NCI-H748 (cell line): ENCODE data around the gene ADM2.

Source experiments
- DNase-seq: peaks from one replicate; lab custom pipeline; 2025; ENCODE audit not compliant: unreplicated experiment; lab: John Stamatoyannopoulos, UW

The ADM2 gene

DNA sequence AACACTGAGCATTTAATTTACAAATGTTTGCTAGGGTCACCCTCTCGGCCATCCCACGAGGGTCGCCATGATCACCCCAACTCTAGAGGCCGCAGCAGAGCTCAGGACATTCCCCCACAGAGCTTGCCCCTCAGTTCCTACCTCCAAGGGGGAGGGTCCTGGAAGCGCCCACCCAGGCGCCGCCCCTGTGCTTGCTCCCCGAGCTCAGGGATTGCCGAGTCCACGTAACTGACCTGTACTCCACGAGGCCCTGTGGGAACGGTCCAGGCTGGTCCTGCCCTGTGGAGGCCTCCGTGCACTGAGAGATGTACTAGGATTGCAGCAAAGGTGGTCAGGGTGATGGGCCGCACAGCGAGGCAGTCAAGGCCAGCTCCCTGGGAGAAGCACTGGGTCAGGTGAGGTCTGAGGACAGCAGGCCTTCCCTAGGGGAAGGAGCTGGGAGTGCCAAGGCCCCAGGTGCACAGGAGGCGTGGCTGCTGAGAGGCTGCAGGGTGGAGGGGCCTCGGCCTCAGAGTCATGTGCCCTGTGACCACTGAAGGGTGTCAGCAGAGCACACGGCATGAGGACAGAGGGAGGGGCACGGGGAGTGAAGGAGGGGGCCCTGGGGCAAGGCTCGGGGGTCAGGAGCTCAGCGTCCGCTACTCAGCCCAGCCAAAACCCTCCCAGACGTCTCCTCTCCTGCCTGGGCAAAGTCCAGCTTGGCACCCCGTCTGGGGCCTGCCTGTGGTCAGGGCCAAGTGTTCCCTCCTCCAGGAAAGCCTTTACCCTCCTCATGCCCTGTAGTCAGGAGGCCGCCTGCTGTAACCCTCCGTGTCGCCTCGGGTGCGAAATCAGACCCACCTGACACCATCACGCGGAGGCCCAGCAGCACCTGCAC, 2.9 kb downstream of the ADM2 start:
- DNase-seq, result no peak

DNA sequence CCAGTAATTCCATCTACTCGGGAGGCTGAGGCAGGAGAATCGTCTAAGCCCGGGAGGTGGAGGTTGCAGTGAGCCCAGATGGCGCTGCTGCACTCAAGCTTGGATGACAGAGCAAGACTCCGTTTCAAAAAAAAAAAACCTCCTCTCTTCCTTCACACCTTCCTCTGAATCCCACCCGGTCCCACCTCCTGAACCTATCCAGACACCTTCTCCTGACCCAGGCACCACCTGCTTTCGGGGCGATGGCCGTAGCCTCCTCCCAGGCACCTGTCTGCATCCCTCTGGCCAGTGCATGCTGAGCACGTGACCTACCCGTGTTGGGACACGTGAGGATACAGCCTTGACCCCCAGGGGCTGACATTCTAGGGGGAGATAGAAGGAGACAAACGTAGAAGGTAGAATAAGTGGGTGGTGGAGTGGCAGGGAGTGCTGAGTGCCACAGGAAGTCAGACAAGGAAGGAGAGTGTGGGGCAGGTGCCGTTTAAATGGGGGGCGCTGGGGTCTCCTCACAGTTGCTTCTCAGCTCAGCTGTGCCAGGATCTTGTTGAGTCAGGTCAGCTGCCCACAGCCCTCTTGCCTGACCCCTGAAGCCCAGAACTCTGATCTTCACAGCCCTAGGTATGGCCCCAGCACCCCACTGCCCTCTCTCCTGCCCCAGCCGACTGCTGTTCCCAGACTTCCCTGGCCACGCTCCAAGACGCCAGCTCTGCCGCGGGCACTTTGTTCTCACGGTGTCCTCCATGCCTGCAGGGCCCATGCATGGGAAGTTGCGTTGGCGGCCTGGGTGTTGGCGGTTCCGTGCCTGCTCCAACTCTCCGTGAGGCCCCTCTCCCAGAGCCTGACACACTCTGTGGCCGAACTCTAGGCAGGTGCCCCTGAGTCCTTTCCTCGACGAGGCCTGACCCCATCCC, 4.1 kb downstream of the ADM2 start:
- DNase-seq, result no peak

DNA sequence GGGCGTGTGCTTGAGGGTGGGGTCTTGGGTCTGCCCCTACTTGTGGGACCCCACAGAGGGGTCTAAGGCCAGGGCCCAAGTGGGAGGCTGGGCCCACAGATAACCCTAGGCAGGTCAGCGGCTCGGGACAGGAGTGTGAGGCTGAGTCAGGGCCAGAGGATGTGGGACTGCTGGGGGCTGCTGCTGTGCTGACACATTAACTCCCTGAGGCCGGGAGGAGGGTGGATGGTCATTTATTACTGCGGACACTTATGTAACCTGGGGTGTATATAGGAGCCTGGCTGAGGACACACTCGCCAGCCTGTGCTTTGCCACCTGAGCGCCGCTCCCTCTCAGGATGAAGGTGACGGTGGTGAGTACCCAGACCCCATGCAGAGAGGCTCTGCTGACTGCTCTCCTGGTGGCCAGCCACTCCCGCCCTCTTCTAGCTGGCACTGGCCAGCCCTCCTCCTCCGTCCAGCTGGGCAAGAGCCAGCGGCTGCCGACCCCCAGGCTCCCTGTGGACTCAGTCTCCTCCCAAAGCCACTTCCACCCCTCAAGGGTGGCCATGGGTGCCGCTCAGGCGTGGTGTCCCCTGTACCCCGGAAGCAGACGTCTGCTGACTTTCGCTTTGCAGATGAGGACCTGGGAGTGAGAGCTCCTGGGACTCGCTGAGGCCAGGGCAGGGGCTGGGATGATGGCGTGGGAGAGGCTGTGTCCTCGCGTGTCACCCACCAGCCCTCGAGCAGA, 5.4 kb downstream of the ADM2 start, which contains the start of gene MIOX:
TSS of gene MIOX (plus strand) at position 299 of the 729 bp plus-strand sequence. CDS start at position 338, 39 bp downstream.
- DNase-seq, result no peak

DNA sequence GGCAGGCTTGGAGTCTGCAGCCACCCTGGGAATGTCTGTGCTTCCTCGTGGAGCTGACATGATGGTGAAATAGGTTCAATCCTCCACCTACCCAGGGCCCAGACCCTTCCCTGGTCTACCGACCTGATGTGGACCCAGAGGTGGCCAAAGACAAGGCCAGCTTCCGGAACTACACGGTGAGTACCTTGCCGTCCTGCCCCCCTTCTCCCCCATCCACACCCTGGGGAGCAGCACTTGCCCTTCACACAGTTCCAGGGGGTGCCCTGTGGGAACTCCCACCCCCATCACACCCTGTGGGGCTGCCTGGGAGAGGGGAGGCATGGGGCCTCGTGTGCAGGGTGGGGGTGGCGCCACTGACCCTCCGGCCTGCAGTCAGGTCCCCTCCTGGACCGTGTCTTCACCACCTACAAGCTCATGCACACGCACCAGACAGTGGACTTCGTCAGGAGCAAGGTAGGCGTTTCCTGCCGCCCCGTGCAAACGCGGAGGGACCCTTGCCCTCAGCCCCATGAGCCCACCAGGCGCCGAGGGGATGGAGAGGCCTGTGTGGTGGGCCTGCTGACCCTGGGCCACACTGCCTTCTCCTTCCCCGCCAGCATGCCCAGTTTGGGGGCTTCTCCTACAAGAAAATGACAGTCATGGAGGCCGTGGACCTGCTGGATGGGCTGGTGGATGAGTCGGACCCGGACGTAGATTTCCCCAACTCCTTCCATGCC, 6.1 kb downstream of the ADM2 start:
- DNase-seq, result no peak

DNA sequence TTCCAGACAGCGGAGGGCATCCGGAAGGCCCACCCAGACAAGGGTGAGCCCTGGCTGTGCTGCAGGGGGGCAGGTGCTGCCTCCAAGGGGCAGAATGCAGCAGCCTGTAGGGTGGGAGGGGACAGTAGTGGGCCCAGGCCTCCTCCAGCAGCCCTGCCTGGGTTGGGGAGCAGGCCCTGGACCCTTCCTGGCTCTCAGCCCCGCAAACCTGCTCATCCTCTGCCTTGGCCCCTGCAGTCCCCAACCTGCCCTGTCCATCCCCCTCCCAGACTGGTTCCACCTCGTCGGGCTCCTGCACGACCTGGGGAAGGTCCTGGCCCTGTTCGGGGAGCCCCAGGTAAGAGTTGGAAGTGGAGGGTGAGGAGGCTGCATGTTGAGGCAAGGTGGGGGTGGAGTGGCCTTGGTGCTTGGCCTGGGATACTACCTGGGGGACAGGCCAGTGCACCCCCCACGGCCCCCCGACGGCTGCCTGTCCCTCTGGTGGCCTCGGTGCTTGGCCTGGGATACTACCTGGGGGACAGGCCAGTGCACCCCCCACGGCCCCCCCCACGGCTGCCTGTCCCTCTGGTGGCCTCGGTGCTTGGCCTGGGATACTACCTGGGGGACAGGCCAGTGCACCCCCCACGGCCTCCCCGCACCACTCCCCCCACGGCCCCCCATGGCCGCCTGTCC, 6.8 kb downstream of the ADM2 start:
- DNase-seq, result no peak

DNA sequence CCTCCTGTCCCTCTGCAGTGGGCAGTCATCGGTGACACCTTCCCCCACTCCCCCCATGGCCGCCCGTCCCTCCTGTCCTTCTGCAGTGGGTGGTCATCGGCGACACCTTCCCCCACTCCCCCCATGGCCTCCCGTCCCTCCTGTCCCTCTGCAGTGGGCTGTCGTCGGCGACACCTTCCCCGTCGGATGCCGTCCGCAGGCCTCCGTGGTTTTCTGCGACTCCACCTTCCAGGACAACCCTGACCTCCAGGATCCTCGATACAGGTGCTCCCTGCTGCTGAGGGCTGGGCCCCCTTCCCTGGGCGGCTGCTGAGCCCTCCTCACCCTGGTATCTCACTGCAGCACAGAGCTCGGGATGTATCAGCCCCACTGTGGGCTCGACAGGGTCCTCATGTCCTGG, 7.5 kb downstream of the ADM2 start:
- no peak for DNase-seq

DNA sequence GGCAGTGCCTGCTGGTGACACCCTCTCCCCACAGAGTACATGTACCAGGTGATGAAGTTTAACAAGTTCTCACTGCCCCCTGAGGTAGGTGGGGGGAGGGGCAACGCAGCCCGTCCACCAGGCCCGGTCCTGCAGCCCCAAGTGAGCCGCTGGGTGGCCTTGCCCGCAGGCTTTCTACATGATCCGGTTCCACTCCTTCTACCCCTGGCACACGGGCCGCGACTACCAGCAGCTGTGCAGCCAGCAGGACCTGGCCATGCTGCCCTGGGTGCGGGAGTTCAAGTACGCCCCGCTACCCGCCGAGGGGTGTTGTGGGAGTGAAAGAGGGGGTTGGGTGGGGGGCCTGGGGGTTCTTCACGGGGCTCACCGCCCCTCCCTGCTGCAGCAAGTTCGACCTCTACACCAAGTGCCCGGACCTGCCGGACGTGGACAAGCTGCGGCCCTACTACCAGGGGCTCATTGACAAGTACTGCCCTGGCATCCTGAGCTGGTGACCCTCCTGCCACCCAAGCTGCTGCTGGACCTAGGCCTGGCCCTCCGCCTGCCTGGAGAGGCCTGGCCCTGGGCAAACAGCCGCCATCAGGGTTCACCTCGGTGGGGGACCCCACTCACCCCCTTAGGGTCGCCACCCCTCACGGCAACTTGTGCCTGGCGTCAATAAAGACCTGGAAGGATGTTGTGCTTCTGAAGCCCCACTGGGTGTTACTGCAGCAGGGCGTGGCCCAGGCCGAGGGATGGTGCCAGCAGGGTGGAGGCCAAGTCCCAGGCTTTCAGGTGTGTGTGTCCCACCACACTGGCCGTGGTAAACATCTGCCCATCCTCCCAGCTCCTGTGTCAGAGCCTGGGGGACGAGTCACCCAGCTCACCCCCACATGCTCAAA, 8.3 kb downstream of the ADM2 start:
- no peak for DNase-seq

DNA sequence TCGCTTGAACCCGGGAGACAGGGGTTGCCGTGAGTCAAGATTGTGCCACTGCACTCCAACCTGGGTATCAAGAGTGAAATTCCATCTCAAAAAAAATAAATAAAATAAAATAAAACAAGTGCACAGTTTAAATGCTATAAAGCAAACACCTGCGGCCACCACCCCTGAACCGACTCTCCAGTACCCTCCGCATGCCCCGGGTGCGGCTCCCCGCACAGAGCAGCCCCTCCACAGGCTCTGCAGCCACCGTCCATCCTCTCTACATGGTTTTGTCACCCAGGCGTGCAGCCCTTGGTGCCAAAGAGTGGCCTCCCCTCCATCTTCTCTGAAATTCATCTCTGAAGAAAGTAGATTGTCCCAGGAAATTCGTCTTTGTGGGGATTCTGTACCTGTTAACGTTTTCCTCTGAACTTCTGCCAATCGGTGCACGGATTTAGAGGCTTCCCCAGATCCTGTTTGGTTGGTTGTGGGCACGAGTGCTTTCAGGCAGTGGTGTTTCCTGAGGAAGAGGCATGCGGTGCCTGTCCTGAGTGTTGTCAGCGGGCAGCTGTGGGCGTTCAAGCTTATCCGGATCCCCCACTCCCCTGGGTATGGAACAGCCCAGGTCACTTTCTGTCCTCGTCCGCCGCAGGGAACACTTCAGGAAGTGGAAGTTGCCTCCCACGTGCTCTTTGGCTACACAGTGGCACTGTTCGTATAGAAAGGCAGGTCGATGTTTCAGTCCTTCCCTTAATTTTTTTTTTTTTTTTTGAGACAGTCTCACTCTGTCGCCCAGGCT, 9.4 kb downstream of the ADM2 start:
- DNase-seq, result no peak

DNA sequence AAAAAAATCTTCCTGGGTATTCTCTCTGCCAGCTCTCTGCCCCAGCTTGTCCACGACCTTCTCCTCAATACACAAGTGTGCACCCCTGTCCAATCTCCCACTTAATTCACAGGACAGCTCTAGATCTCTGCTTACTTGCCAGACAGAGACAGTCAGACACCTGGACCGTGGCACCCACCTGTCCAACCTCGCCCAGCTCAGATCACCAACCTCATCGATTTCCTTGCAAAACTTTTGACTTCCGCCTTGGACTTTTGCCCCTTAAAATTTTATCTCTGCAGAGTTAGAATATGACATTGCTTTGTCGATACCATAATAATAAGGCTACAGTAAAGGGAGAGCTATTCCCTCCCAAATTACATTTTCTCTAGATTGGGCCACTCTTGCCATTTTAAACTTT, 15.8 kb downstream of the ADM2 start:
- DNase-seq, result no peak

DNA sequence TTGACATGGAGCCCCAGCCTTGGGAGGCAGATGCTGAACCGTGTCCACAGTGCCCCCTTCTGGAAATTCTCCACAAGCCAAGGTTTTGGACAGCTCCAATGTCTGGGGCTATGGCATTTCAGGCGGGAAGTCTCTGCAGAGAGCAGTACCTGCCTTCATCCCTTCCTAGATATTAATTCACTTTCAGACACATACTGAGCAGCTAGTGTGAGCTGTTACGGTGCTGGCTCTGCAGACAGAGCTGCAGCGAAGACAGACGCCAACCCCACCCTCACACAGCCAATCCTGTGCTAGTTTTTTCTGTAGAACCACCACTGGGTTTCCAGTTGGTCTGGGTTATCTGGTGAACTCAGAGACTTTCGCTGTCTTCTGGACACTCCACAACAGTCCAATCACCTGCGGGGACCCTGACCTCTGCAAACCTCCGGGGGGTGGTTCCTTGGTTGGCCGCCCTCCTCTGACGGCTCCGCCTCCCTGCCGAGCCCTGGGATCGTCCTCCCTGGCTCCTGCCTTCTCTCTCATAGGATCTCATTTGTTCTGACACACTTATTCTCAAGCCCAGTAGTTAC, 17.1 kb downstream of the ADM2 start:
- DNase-seq, result peak; percentile 90

DNA sequence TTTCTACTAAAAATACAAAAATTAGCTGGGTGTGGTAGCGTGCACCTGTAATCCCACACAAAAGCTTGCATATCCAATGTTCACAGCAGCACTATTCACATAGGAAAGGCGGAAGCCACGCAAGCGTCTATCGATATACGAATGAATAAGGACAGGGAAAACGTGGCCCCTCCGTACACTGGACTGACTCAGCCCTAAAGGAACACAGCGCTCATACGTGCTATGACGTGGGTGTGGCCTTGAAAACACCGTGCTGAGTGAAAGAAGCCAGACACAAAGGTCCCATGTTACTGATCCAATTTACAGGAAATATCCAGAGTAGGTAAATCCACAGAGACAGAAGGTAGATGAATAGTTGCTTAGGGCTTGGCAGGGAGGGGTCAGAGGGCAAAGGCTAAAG, 19.1 kb downstream of the ADM2 start:
- DNase-seq, result no peak

DNA sequence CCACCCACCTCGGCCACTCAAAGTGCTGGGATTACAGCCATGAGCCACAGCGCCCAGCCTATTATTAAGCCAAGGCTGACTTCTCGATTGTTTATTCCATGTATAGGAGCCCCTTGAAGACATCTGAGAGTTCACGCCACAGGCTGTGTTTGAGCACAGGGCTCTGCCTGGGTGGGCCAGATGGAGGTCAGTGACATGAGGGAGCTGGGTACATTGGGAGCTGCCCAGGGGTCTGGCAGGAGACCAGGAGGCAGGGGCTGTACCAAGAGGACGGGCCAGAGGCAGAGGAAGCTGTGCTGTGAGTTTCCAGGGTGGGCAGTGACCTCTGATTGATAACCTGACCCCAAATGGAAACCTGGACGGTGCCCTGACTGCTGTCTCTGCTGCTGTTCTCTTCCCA, 20.8 kb downstream of the ADM2 start:
- DNase-seq, result no peak

DNA sequence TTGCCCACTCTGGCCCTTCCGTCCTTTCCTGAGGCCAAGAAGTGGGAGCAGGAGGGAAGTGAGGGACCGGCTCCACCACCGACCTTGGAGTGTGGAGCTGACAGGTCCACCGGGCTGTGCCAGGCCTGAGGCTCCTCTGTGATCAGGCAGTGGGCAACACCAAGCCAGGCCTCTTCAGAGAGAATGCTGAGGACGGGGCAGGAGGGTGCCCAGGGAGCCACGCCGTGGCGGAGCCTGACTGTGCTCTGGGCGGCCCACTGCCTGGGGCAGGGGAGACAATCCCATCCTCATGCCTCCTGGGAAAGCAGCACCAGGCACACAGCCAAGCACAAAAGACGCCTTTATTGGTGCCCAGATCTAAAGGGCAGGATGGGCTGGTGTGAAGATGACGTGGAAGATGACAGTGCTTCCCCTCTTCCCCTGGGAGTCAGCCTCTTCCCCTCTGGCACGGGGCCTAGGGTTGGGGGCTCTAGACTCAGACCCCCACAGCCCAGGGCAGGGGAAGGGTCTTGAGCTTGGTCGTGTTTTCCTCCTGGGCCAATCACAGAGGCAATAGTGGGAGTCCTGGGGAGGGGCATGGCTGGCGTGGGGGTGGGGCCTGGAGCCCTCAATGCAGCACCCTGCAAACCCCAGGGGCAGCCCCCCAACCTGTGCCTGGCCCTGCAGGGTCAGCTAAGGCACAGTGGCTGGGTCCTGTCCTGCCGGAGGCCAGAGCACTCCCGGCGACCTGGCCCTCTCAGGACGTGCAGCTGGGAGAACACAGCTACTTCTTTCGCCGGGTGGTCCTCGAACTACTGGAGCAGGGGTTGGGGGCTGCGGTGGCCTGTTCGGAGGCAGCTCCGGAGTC, 21.5 kb downstream of the ADM2 start:
- no peak for DNase-seq

DNA sequence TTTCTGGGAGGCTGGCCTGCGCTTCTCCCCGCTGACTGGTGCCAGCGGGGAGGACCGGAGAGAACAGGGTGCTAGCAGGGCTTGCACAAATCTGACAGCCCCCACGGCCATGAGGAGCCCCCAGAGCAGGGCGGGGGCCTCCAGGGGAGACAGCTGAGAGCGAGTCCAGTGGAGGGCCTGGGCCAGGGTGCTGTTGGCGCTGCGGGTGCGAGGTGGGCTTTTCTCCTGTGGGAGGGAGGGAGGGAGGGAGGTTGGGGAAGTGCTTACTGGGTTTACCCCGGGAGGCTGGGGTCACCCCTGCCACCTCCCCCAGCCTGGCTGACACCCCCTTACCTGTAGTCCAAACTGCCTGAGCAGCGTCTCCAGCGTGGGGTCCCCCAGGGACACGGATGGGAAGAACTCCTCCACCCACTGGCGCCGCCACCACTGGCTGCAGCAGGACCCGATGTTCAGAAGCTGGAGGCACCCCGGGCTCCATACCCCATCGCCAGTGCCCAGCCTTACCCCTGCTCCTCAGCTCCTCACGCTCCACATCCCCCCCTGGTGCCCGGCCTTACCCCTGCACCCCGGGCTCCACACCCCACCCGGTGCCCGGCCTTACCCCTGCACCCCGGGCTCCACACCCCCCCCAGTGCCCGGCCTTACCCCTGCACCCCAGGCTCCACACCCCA, 22.3 kb downstream of the ADM2 start:
- DNase-seq, result no peak

DNA sequence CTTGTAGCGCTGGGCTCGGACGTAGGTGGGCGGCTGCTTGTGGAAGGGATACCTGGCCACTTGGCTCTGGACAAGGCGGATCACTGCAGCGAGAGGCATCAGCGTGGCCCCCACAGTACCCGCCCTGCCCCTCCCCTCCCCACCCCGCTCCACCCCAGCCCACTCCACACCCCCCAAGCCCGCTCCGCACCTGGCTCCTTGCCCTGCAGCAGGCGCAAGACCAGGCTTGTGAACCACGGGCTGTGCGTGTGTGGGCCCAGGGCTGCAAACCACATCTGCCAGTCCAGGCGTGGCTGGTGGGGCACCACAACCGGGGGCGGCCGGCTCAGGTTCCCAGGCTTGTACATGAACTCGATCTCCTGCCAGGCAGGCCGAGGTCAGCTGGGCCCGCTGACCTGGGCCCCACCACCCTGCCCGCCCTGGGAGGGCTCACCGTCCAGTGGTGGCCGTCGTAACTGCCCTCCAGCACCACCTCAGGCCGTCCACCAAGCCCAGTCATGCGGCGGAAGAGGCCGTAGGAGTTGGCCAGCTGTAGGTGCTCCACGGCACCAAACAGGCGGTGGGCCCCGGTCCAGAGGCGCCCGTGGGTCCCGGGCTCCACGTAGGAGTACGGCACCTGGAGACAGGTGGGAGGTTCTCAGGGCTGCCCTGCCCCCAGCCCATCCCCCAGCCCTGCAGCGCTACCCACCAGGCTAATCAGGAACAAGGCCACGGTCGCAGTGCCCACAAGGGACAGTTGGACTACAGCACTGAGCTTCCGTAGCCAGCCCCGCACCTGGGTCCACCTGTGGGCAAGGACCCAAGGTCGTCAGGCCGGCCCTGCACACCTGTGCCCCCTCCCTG, 23.2 kb downstream of the ADM2 start:
- DNase-seq, result no peak
